SK-N-SH treated with all-trans-retinoic acid at 6 μM for 48 hours (cell line): ENCODE data around the gene ADO.

ENCODE experiments used
- GLIS3 ChIP-seq: fragments of 250-450 bp; sonication (Bioruptor Pico); IDR thresholded peaks from 2 replicates; pipeline ENCODE4 v1.5.0; 2020; ENCODE audit warnings: mild to moderate bottlenecking, moderate library complexity
- PATZ1 ChIP-seq: fragments of 250-450 bp; sonication (Bioruptor Pico); IDR thresholded peaks from 2 replicates; pipeline ENCODE4 v1.8.0; 2020; ENCODE audit warnings: mild to moderate bottlenecking, moderate library complexity, borderline replicate concordance

- TF ChIP-seq GLIS3 (CRISPR knock-in tag) (no peak), PATZ1 (CRISPR knock-in tag) (no peak)
Measured at GRCh38 chr10:62794306-62794705, 10.2 kb upstream of the ADO start.
